HepG2 (cell line): ENCODE measurements around the gene PADI4. TPM values are rescaled to one million over a fixed set of nuclear protein-coding genes. Genes with fewer than 3 reads are reported as not detected.

Experiments
- ATAC-seq: fragments of 200-7000 bp; cut with Tn5 transposase; 3 replicates; pipeline ENCODE4 v1.9.1; 2020; ENCODE audit warnings: mild to moderate bottlenecking, moderate library complexity
- BruUV-seq: library from RNA; stranded (reverse); fragments of 400-500 nt; replicated peaks from 2 replicates; lab custom pipeline; 2021; lab: Mats Ljungman, UMichigan
- CTCF ChIA-PET: fragments of 300-600 bp; formaldehyde crosslinking; extraction: SDS; loops from one replicate; lab custom pipeline; 2021; ENCODE audit warnings: low total read pairs, inconsistent platforms, low intra/inter-chr PET ratio; lab: Yijun Ruan, JAX
- POLR2A ChIA-PET: fragments of 350-600 bp; sonication (Branson Sonifier 250); formaldehyde crosslinking; loops from one replicate; lab custom pipeline; 2020; ENCODE audit warnings: antibody characterized with exemption, inconsistent platforms; lab: Yijun Ruan, JAX
- DNase-seq: peaks from one replicate; pipeline ENCODE4 v3.0.0-alpha.2; 2015; ENCODE audit warnings: low spot score
- FAIRE-seq: peaks from 3 replicates; lab custom pipeline; 2011; peaks lifted over from hg19 to GRCh38; lab: Jason Lieb, UNC
- H2AFZ ChIP-seq: one replicate; pipeline ENCODE4 v1.6.1; 2011; ENCODE audit warnings: low read length, inconsistent platforms
- H3K27ac ChIP-seq: fragments of 300-600 bp; 3 replicates; pipeline ENCODE4 v1.8.0; 2011; ENCODE audit warnings: mixed run types, mild to moderate bottlenecking, mixed read lengths, low read length, inconsistent platforms; ENCODE audit not compliant: insufficient read depth; ENCODE audit errors: extremely low read length
- H3K27me3 ChIP-seq, 2 experiments: fragments of 200-600 bp in 1 of 2; 2 replicates in 1 of 2; 3 replicates in 1 of 2; pipeline versions ENCODE4 v1.6.0 to v1.8.0; 2011; ENCODE audit warnings: low read length in 2 of 2, mild to moderate bottlenecking in 2 of 2, moderate library complexity in 2 of 2, inconsistent platforms in 1 of 2; ENCODE audit not compliant: insufficient read depth in 2 of 2, control insufficient read depth in 1 of 2
- H3K36me3 ChIP-seq, 2 experiments: fragments of 200-600 bp in 1 of 2; replicated peaks in 1 of 2; 2 replicates in 1 of 2; 3 replicates in 1 of 2; pipeline versions ENCODE4 v1.5.1 to v1.8.0; 2011; ENCODE audit warnings: low read length in 2 of 2, inconsistent platforms in 1 of 2; ENCODE audit not compliant: insufficient read depth in 2 of 2, control insufficient read depth in 1 of 2
- H3K4me1 ChIP-seq: 2 replicates; pipeline ENCODE4 v1.5.1; 2012; ENCODE audit warnings: low read length, inconsistent platforms; ENCODE audit not compliant: insufficient read depth
- H3K4me2 ChIP-seq: 2 replicates; pipeline ENCODE4 v1.6.0; 2011; ENCODE audit warnings: low read depth, low read length, inconsistent platforms
- H3K4me3 ChIP-seq, 3 experiments: fragments of 200-600 bp in 1 of 3; sonication (generic), shearing (Covaris generic) in 1 of 3; replicated peaks in 1 of 3; 2 replicates each; pipeline ENCODE4 v1.5.1; 2011 to 2016; ENCODE audit warnings: low read length in 3 of 3, inconsistent platforms in 2 of 3, low read depth in 2 of 3, mild to moderate bottlenecking in 2 of 3, control low read depth in 1 of 3, mixed read lengths in 1 of 3; ENCODE audit not compliant: insufficient read depth in 1 of 3
- H3K79me2 ChIP-seq: one replicate; pipeline ENCODE4 v1.6.1; 2011; ENCODE audit warnings: low read length, inconsistent platforms; ENCODE audit not compliant: insufficient read depth
- H3K9ac ChIP-seq: 2 replicates; pipeline ENCODE4 v1.6.0; 2011; ENCODE audit warnings: mild to moderate bottlenecking, low read depth, low read length, inconsistent platforms; ENCODE audit not compliant: insufficient read depth
- H3K9me3 ChIP-seq: 2 replicates; pipeline ENCODE4 v1.5.1; 2012; ENCODE audit warnings: mild to moderate bottlenecking, low read length
- H4K20me1 ChIP-seq: 2 replicates; pipeline ENCODE4 v1.6.0; 2011; ENCODE audit warnings: inconsistent platforms, mild to moderate bottlenecking, low read length, moderate library complexity; ENCODE audit not compliant: insufficient read depth
- ATM ChIP-seq: fragments of 450-650 bp; IDR thresholded peaks from 2 replicates; pipeline ENCODE4 v1.7.1; 2017; ENCODE audit warnings: mild to moderate bottlenecking, borderline replicate concordance
- ATRX ChIP-seq: sonication (generic); formaldehyde crosslinking; IDR thresholded peaks from 2 replicates; pipeline ENCODE4 v1.4.0; 2020; ENCODE audit warnings: missing genetic modification reagents, borderline replicate concordance
- FOSL2 ChIP-seq: sonication (generic); formaldehyde crosslinking; IDR thresholded peaks from 2 replicates; pipeline ENCODE4 v1.4.0; 2020; ENCODE audit warnings: missing genetic modification reagents
- KDM6A ChIP-seq: IDR thresholded peaks from 2 replicates; pipeline ENCODE4 v1.6.1; 2016; ENCODE audit warnings: low read depth
- MEIS1 ChIP-seq: sonication (generic); formaldehyde crosslinking; IDR thresholded peaks from 2 replicates; pipeline ENCODE4 v1.9.0; 2021; ENCODE audit warnings: mild to moderate bottlenecking, missing genetic modification reagents, moderate library complexity, borderline replicate concordance
- NKX3-1 ChIP-seq: sonication (generic); formaldehyde crosslinking; IDR thresholded peaks from 2 replicates; pipeline ENCODE4 v1.5.0; 2020; ENCODE audit warnings: missing genetic modification reagents
- PCBP2 ChIP-seq: fragments of 200-400 bp; formaldehyde crosslinking; optimal IDR thresholded peaks from 2 replicates; pipeline ENCODE3; 2018; ENCODE audit warnings: low read length, low read depth; ENCODE audit not compliant: poor library complexity, severe bottlenecking
- RFX3 ChIP-seq: IDR thresholded peaks from 2 replicates; pipeline ENCODE4 v1.6.1; 2016; ENCODE audit warnings: missing biosample characterization, missing genetic modification reagents
- WIZ ChIP-seq: sonication (generic); formaldehyde crosslinking; IDR thresholded peaks from 2 replicates; pipeline ENCODE4 v1.5.1; 2020; ENCODE audit warnings: mild to moderate bottlenecking, missing genetic modification reagents
- ZFAT ChIP-seq: sonication (generic); formaldehyde crosslinking; conservative IDR thresholded peaks from 2 replicates; pipeline ENCODE4 v1.8.1; 2023; ENCODE audit warnings: missing genetic modification reagents, inconsistent platforms
- ZMAT5 ChIP-seq: sonication (generic); formaldehyde crosslinking; IDR thresholded peaks from 2 replicates; pipeline ENCODE4 v1.5.0; 2020; ENCODE audit warnings: mild to moderate bottlenecking, low read depth, missing genetic modification reagents, borderline replicate concordance
- ZNF326 ChIP-seq: sonication (generic); formaldehyde crosslinking; IDR thresholded peaks from 2 replicates; pipeline ENCODE4 v1.4.0; 2020; ENCODE audit warnings: missing genetic modification reagents, borderline replicate concordance
- ZNF713 ChIP-seq: sonication (generic); formaldehyde crosslinking; IDR thresholded peaks from 2 replicates; pipeline ENCODE4 v1.4.0; 2020; ENCODE audit warnings: mild to moderate bottlenecking, missing genetic modification reagents
- ZNF772 ChIP-seq: sonication (generic); formaldehyde crosslinking; IDR thresholded peaks from 2 replicates; pipeline ENCODE4 v1.5.0; 2020; ENCODE audit warnings: mild to moderate bottlenecking, missing genetic modification reagents
- ZNF878 ChIP-seq: sonication (generic); formaldehyde crosslinking; IDR thresholded peaks from 2 replicates; pipeline ENCODE4 v1.8.1; 2023; ENCODE audit warnings: mild to moderate bottlenecking, missing genetic modification reagents, moderate library complexity
- WGBS: methylation state at CpG from one replicate; pipeline ENCODE4 v1.1.6; 2017; ENCODE audit warnings: low lambda C conversion rate; 5-methylcytosine and 5-hydroxymethylcytosine counted together
- in situ Hi-C: cut with HindIII; loops from 2 replicates; pipeline ENCODE4 v1.10.0; 2017; ENCODE audit warnings: low pct_unique_long_range_greater_than_20kb; ENCODE audit not compliant: extremely low pct_ligation_motif_present
- intact Hi-C: fragments of 100-400 bp; cut with micrococcal nuclease; formaldehyde crosslinking; loops from one replicate; pipeline ENCODE4 v1.10.0; 2022; ENCODE audit not compliant: unreplicated experiment
- polyA plus RNA-seq, 8 experiments: library from polyadenylated mRNA; depleted of rRNA in 3 of 8; stranded (reverse) in 7 of 8; unstranded in 1 of 8; fragments of >200 nt; fragmentation: Illumina TruSeq in 4 of 8; extraction: Trizol in 4 of 8; gene quantifications; 2 replicates each; pipeline versions ENCODE4 v1.2.1 to v1.2.3, GENCODE V29; 2011 to 2016; ENCODE audit warnings: low read depth in 4 of 8, missing spikeins in 1 of 8, mixed read lengths in 1 of 8; ENCODE audit not compliant: insufficient read depth in 1 of 8
- total RNA-seq, 5 experiments: library from RNA; depleted of rRNA; stranded (reverse); fragments of >200 nt; fragmentation: Illumina TruSeq; extraction: Trizol; gene quantifications; 2 replicates each; pipeline ENCODE4 v1.2.3, GENCODE V29; 2016; ENCODE audit warnings: low read depth in 1 of 5
- TF ChIP-seq, protein P1 (sequence below): sonication (generic); formaldehyde crosslinking; IDR thresholded peaks from 2 replicates; pipeline ENCODE4 v1.8.0; 2022; ENCODE audit warnings: mild to moderate bottlenecking, missing genetic modification reagents, moderate library complexity
- TF ChIP-seq, protein P2 (sequence below): sonication (generic); formaldehyde crosslinking; IDR thresholded peaks from 2 replicates; pipeline ENCODE4 v1.4.0; 2020; ENCODE audit warnings: missing genetic modification reagents, borderline replicate concordance
- TF ChIP-seq, protein P3 (sequence below): sonication (generic); formaldehyde crosslinking; IDR thresholded peaks from 2 replicates; pipeline ENCODE4 v1.5.1; 2020; ENCODE audit warnings: mild to moderate bottlenecking, missing genetic modification reagents, borderline replicate concordance
- TF ChIP-seq, protein P4 (sequence below): IDR thresholded peaks from 2 replicates; pipeline ENCODE4 v1.6.1; 2016; ENCODE audit warnings: missing biosample characterization, missing genetic modification reagents, low read depth
- TF ChIP-seq, protein P5 (sequence below): IDR thresholded peaks from 2 replicates; pipeline ENCODE4 v1.6.1; 2016; ENCODE audit warnings: missing compliant biosample characterization, missing genetic modification reagents, borderline replicate concordance

Gene PADI4
- total and polyA plus RNA-seq, 2 of the 13 experiments (the other 11 are each of a cell fraction or from before 2014, with no cell fraction given), result 0.04 TPM

- 26% methylated on average over 5 of the region's 5 CpGs for WGBS
- BruUV-seq, result no TSS peak
- Histone ChIP-seq H3K4me3 (no peak overlapping the region), H2AFZ (no peak overlapping the region), H3K79me2 (no peaks in the 10 kb centered on the region), H3K27ac (no peak overlapping the region), H3K9me3 (no peaks in the 10 kb centered on the region), H3K9ac (no peak overlapping the region), H3K4me1 (peaks cover 6% of the 10 kb centered on the region; the same call in 1 of the 2 replicates), H4K20me1 (no peaks in the 10 kb centered on the region), H3K27me3 (peaks cover 1 to 10% of the 10 kb centered on the region in 2 experiments; a peak in 3 of 5 replicates), H3K36me3 (no peaks in the 10 kb centered on the region), H3K4me2 (no peak overlapping the region)
- FAIRE-seq (no peak), DNase-seq (no peak), ATAC-seq (no peak)
- intact Hi-C loops, result no loop called here
- TF ChIP-seq ZMAT5 (CRISPR knock-in tag), result no peak
- TF ChIP-seq ATM, result no peak
- no peak for TF ChIP-seq PCBP2
- no peak for TF ChIP-seq ZNF772 (CRISPR knock-in tag)
- no peak for TF ChIP-seq ATRX (CRISPR knock-in tag)
- TF ChIP-seq WIZ (CRISPR knock-in tag), result no peak
- TF ChIP-seq ZNF878 (CRISPR knock-in tag), result no peak
- TF ChIP-seq, protein P1, sequence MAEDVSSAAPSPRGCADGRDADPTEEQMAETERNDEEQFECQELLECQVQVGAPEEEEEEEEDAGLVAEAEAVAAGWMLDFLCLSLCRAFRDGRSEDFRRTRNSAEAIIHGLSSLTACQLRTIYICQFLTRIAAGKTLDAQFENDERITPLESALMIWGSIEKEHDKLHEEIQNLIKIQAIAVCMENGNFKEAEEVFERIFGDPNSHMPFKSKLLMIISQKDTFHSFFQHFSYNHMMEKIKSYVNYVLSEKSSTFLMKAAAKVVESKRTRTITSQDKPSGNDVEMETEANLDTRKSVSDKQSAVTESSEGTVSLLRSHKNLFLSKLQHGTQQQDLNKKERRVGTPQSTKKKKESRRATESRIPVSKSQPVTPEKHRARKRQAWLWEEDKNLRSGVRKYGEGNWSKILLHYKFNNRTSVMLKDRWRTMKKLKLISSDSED (CRISPR knock-in tag), result no peak
- no peak for TF ChIP-seq ZNF326 (CRISPR knock-in tag)
- TF ChIP-seq, protein P2, sequence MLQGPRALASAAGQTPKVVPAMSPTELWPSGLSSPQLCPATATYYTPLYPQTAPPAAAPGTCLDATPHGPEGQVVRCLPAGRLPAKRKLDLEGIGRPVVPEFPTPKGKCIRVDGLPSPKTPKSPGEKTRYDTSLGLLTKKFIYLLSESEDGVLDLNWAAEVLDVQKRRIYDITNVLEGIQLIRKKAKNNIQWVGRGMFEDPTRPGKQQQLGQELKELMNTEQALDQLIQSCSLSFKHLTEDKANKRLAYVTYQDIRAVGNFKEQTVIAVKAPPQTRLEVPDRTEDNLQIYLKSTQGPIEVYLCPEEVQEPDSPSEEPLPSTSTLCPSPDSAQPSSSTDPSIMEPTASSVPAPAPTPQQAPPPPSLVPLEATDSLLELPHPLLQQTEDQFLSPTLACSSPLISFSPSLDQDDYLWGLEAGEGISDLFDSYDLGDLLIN (CRISPR knock-in tag), result no peak
- TF ChIP-seq, protein P3, sequence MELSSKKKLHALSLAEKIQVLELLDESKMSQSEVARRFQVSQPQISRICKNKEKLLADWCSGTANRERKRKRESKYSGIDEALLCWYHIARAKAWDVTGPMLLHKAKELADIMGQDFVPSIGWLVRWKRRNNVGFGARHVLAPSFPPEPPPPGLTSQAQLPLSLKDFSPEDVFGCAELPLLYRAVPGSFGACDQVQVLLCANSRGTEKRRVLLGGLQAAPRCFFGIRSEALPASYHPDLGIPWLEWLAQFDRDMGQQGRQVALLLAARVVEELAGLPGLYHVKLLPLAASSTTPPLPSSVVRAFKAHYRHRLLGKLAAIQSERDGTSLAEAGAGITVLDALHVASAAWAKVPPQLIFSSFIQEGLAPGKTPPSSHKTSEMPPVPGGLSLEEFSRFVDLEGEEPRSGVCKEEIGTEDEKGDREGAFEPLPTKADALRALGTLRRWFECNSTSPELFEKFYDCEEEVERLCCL, result no peak
- no peak for TF ChIP-seq RFX3
- no peak for TF ChIP-seq ZFAT (CRISPR knock-in tag)
- TF ChIP-seq, protein P4, sequence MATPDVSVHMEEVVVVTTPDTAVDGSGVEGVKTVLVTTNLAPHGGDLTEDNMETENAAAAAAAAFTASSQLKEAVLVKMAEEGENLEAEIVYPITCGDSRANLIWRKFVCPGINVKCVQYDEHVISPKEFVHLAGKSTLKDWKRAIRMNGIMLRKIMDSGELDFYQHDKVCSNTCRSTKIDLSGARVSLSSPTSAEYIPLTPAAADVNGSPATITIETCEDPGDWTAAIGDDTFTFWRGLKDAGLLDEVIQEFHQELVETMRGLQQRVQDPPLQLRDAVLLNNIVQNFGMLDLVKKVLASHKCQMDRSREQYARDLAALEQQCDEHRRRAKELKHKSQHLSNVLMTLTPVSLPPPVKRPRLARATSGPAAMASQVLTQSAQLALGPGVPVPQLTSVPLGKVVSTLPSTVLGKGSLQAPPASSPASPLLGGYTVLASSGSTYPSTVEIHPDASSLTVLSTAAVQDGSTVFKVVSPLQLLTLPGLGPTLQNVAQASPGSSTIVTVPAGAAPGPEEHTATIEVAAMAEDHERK, result no peak
- TF ChIP-seq FOSL2 (CRISPR knock-in tag), result no peak
- TF ChIP-seq MEIS1, result no peak
- no peak for TF ChIP-seq NKX3-1 (CRISPR knock-in tag)
- TF ChIP-seq ZNF713 (CRISPR knock-in tag), result no peak
- TF ChIP-seq KDM6A (CRISPR knock-in tag), result no peak
- TF ChIP-seq, protein P5, sequence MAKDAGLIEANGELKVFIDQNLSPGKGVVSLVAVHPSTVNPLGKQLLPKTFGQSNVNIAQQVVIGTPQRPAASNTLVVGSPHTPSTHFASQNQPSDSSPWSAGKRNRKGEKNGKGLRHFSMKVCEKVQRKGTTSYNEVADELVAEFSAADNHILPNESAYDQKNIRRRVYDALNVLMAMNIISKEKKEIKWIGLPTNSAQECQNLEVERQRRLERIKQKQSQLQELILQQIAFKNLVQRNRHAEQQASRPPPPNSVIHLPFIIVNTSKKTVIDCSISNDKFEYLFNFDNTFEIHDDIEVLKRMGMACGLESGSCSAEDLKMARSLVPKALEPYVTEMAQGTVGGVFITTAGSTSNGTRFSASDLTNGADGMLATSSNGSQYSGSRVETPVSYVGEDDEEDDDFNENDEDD, result no peak
- CTCF ChIA-PET, result no interaction called here
- POLR2A ChIA-PET, result no interaction called here
- in situ Hi-C loops, result no loop called here
Measured at GRCh38 chr1:17328855-17329254, 20.9 kb downstream of the PADI4 start.
